ENCODE data around the gene CKAP5.
"Not testable (repeated sequence)": the region's sequence is repeated elsewhere in the genome, so short reads cannot be mapped to it uniquely, and the experiment has no call there.

CKAP5 gene

GRCh38 chr11:46827995-46828394 lies 18.1 kb downstream of the CKAP5 start:
- no peak for DNase-seq (ENCODE audit: low spot score)
- TF ChIP-seq CTCF (IDR thresholded peaks at IDR 0.05), result no peak
- H3K4me3 ChIP-seq, result no peak overlapping the region
- no peak overlapping the region for H3K27ac ChIP-seq

GRCh38 chr11:46826310-46827044 lies 19.6 kb downstream of the CKAP5 start:
- DNase-seq (ENCODE audit: low spot score), result peak; percentile 86
- Histone ChIP-seq H3K27ac (peak overlapping the region; percentile 62 to 90), H3K4me3 (peak overlapping the region; percentile 94)
- TF ChIP-seq CTCF (IDR thresholded peaks at IDR 0.05), result no peak

- no peak for DNase-seq (ENCODE audit: low spot score)
- H3K27ac ChIP-seq, result no peak overlapping the region
- TF ChIP-seq CTCF (IDR thresholded peaks at IDR 0.05), result no peak
- H3K4me3 ChIP-seq, result no peak overlapping the region
These were observed 37.2 kb downstream of the CKAP5 start for GRCh38 chr11:46808799-46809431.

DNA sequence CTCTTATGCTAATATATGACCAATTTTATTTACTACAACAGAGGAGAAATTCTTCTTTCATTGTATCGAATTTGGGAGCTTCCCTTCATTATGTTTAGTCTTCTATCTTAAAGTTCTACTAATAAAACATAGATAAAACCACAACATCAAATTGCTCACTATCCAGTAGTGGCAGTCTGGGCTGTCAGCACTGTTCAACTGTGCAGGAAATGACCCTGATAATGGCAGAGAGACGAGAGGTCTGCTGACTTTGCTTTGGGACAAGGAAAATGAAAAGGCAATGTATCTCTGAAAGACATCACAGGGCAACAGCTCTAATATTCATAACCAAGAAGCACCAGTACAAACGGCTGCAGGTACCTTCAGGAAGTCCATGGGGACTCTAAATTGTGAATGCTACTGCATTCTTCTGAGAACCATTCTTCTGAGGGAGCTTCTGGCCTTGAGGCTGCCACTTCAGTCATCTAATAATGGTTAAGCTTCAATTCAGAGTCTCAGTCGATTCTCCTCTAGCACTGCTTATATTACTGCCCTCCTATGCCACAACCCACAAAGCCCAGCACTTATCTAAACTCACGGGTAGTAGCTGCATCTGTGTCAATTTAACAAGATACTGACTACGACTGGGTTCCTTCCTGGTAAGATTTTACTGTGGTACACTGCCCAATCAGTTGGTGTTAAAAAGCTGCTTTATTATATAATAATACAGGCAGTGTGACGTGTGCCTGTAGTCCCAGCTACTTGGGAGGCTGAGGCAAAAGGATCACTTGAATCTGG lies 44.2 kb downstream of the CKAP5 start:
- no peak overlapping the region for H3K4me3 ChIP-seq
- TF ChIP-seq CTCF (IDR thresholded peaks at IDR 0.05), result no peak
- DNase-seq (ENCODE audit: low spot score), result no peak
- no peak overlapping the region for H3K27ac ChIP-seq

DNA sequence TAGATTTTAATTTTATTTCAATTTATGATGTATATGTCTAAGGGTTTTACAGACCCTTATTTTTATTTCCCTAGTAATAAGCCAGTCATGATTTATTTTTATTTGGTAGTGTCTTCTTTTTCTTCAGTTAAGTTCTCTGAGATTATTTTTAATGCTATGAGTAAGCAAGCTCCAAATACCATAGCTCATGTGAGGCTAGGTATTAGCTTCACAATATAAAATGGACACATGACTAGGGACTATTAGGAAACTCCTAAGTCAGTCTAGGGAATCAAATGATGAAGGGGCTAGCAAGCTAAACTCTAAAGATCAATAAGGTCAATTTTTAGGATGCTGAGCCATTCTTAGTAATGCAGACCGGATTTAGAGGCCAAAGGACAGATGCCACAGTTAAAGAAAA lies 45.9 kb downstream of the CKAP5 start:
- no peak overlapping the region for H3K4me3 ChIP-seq
- TF ChIP-seq CTCF (IDR thresholded peaks at IDR 0.05), result no peak
- no peak for DNase-seq (ENCODE audit: low spot score)
- no peak overlapping the region for H3K27ac ChIP-seq

DNA sequence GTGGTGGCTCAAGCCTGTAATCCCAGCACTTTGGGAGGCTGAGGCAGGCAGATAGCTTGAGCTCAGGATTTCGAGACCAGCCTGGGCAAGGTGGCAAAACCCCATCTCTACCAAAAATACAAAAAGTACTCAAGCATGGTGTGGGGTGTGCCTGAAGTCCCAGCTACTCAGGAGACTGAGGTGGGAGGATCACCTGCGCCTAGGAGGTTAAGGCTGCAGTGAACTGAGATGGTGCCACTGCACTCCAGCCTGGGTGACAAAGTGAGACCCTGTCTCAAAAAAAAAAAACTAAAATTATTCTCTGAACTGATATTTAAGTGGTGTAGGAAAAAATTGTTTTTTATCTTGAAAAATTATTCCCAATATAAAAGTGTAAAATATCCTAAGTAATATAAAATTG lies 46.4 kb downstream of the CKAP5 start:
- not testable (repeated sequence) for H3K4me3 ChIP-seq; H3K27ac ChIP-seq; DNase-seq (ENCODE audit: low spot score)

- H3K27ac ChIP-seq, result no peak overlapping the region
- no peak for TF ChIP-seq CTCF (IDR thresholded peaks at IDR 0.05)
- no peak overlapping the region for H3K4me3 ChIP-seq
- no peak for DNase-seq (ENCODE audit: low spot score)
These were observed 67.7 kb downstream of the CKAP5 start for GRCh38 chr11:46778416-46778815.
